K562 (cell line): ENCODE data around the gene FGG. TPM values are rescaled to one million over a fixed set of nuclear protein-coding genes. Genes with fewer than 3 reads are reported as not detected.

Experiments
- ATAC-seq: fragments of 200-7000 bp; cut with Tn5 transposase; 3 replicates; pipeline ENCODE4 v1.9.1; 2020; ENCODE audit warnings: moderate library complexity
- BruUV-seq: library from RNA; stranded (reverse); fragments of 400-500 nt; replicated peaks from 2 replicates; lab custom pipeline; 2021; lab: Mats Ljungman, UMichigan
- CTCF ChIA-PET: fragments of 300-600 bp; formaldehyde crosslinking; extraction: SDS; loops from one replicate; lab custom pipeline; 2021; ENCODE audit warnings: low intra/inter-chr PET ratio; lab: Yijun Ruan, JAX
- POLR2A ChIA-PET: fragments of 300-600, 350-650 bp; sonication (Branson Sonifier 250); formaldehyde crosslinking; extraction: SDS; loops from one replicate; lab custom pipeline; 2021; ENCODE audit warnings: antibody characterized with exemption, inconsistent platforms; lab: Yijun Ruan, JAX
- DNase-seq, 4 experiments: peaks; one replicate each; pipeline versions ENCODE4 v3.0.0 to v3.0.0-alpha.2; 2011 to 2018; ENCODE audit warnings: low spot score in 3 of 4, mixed read lengths in 3 of 4; ENCODE audit errors: extremely low read depth in 1 of 4
- FAIRE-seq: peaks from 2 replicates; lab custom pipeline; 2011; peaks lifted over from hg19 to GRCh38; lab: Jason Lieb, UNC
- H2AFZ ChIP-seq: 2 replicates; pipeline ENCODE4 v1.6.0; 2011; ENCODE audit warnings: low read depth, low read length, control low read depth, inconsistent platforms
- H3K27ac ChIP-seq: fragments of 200-600 bp; 3 replicates; pipeline ENCODE4 v1.8.0; 2011; ENCODE audit warnings: low read depth, mild to moderate bottlenecking, control low read depth, inconsistent platforms, low read length, moderate library complexity, mixed read lengths; ENCODE audit errors: extremely low read depth
- H3K27me3 ChIP-seq, 2 experiments: fragments of 300-600 bp in 1 of 2; 2 replicates in 1 of 2; 3 replicates in 1 of 2; pipeline versions ENCODE4 v1.6.0 to v1.8.0; 2011; ENCODE audit warnings: inconsistent platforms in 2 of 2, low read length in 2 of 2, mild to moderate bottlenecking in 1 of 2, mixed read lengths in 1 of 2, moderate library complexity in 1 of 2; ENCODE audit not compliant: control insufficient read depth in 2 of 2, insufficient read depth in 2 of 2
- H3K36me3 ChIP-seq: fragments of 300-600 bp; 3 replicates; pipeline ENCODE4 v1.8.0; 2011; ENCODE audit warnings: mild to moderate bottlenecking, low read length, inconsistent platforms; ENCODE audit not compliant: control insufficient read depth, insufficient read depth
- H3K4me1 ChIP-seq, 2 experiments: fragments of 200-600 bp in 1 of 2; replicated peaks in 1 of 2; 2 replicates in 1 of 2; 3 replicates in 1 of 2; pipeline versions ENCODE4 v1.5.1 to v1.8.0; 2011; ENCODE audit warnings: inconsistent platforms in 2 of 2, low read length in 2 of 2, mild to moderate bottlenecking in 1 of 2, mixed read lengths in 1 of 2, moderate library complexity in 1 of 2; ENCODE audit not compliant: control insufficient read depth in 2 of 2, insufficient read depth in 2 of 2
- H3K4me2 ChIP-seq: 2 replicates; pipeline ENCODE4 v1.6.1; 2011; ENCODE audit warnings: low read length, control low read depth, inconsistent platforms, mixed read lengths; ENCODE audit not compliant: insufficient read depth
- H3K4me3 ChIP-seq: fragments of 200-600 bp; sonication (generic), shearing (Covaris generic); 2 replicates; pipeline ENCODE4 v1.5.1; 2016; ENCODE audit warnings: control low read depth, inconsistent platforms
- H3K79me2 ChIP-seq: fragments of 200-600 bp; 3 replicates; pipeline ENCODE4 v1.8.0; 2011; ENCODE audit warnings: low read length, inconsistent platforms; ENCODE audit not compliant: control insufficient read depth, insufficient read depth
- H3K9ac ChIP-seq, 2 experiments: 2 replicates each; pipeline versions ENCODE4 v1.6.0 to v1.6.1; 2011; ENCODE audit warnings: low read depth in 2 of 2, low read length in 2 of 2, control low read depth in 1 of 2, inconsistent platforms in 1 of 2, mild to moderate bottlenecking in 1 of 2, mixed read lengths in 1 of 2; ENCODE audit not compliant: insufficient read depth in 1 of 2
- H3K9me1 ChIP-seq: one replicate; pipeline ENCODE4 v1.6.0; 2011; ENCODE audit warnings: inconsistent platforms, mild to moderate bottlenecking, low read length, moderate library complexity; ENCODE audit not compliant: control insufficient read depth, insufficient read depth
- H3K9me3 ChIP-seq: replicated peaks from 2 replicates; pipeline ENCODE4 v1.5.1; 2011; ENCODE audit warnings: low read depth, low read length, inconsistent platforms; ENCODE audit not compliant: control insufficient read depth, insufficient read depth
- H4K20me1 ChIP-seq: replicated peaks from 2 replicates; pipeline ENCODE4 v1.6.1; 2011; ENCODE audit warnings: low read length, inconsistent platforms, mixed read lengths; ENCODE audit not compliant: control insufficient read depth, insufficient read depth
- ASH1L ChIP-seq: fragments of 450-650 bp; IDR thresholded peaks from 2 replicates; pipeline ENCODE4 v1.6.1; 2018; ENCODE audit warnings: borderline replicate concordance, mild to moderate bottlenecking, low read depth; ENCODE audit not compliant: partially characterized antibody
- EP400 ChIP-seq: fragments of 450-650 bp; IDR thresholded peaks from 2 replicates; pipeline ENCODE4 v1.6.1; 2017; ENCODE audit warnings: antibody characterized with exemption, mild to moderate bottlenecking, moderate library complexity
- GABPA ChIP-seq: fragments of 200-800 bp; sonication (Bioruptor generic); conservative IDR thresholded peaks from 2 replicates; pipeline ENCODE4 v1.6.1; 2016; ENCODE audit warnings: low read depth, missing genetic modification characterization, missing compliant biosample characterization
- HOXB6 ChIP-seq: fragments of 250-450 bp; sonication (Bioruptor Pico); IDR thresholded peaks from 2 replicates; pipeline ENCODE4 v1.5.1; 2022; ENCODE audit warnings: mild to moderate bottlenecking, borderline replicate concordance
- MECOM ChIP-seq: fragments of 250-450 bp; sonication (Bioruptor Pico); IDR thresholded peaks from 2 replicates; pipeline ENCODE4 v1.8.0; 2022; ENCODE audit warnings: inconsistent platforms
- WGBS: fragments of 100-300 bp; shearing (Covaris generic); methylation state at CpG from one replicate; pipeline ENCODE4 v1.1.6; 2016; ENCODE audit warnings: low coverage, mixed read lengths; ENCODE audit not compliant: insufficient coverage; ENCODE audit errors: missing lambda C conversion rate; 5-methylcytosine and 5-hydroxymethylcytosine counted together
- in situ Hi-C: fragments of 300-500 bp; cut with MboI; formaldehyde crosslinking; loops from 4 replicates; pipeline ENCODE4 v1.15.0; 2018; ENCODE audit warnings: inconsistent platforms, mixed read lengths
- intact Hi-C: fragments of 100-400 bp; cut with micrococcal nuclease; formaldehyde crosslinking; loops from 2 replicates; pipeline ENCODE4 v1.14.2; 2022
- polyA plus RNA-seq, 8 experiments: library from polyadenylated mRNA; depleted of rRNA in 4 of 8; stranded (reverse) in 5 of 8; unstranded in 3 of 8; fragments of >200 nt; fragmentation: Nextera tagmentation in 2 of 8; fragmentation: Illumina TruSeq in 1 of 8; extraction: Ambion mirVana in 2 of 8; extraction: Trizol in 1 of 8; gene quantifications; 2 replicates each; pipeline versions ENCODE4 v1.2.1 to v1.2.3, GENCODE V29; 2011 to 2014; ENCODE audit warnings: inconsistent platforms in 1 of 8, missing spikeins in 1 of 8
- total RNA-seq, 7 experiments: library from RNA; depleted of rRNA in 6 of 7; stranded (reverse); fragments of >200 nt in 6 of 7; fragmentation: Illumina TruSeq in 2 of 7; extraction: Trizol in 2 of 7; gene quantifications; 2 replicates each; pipeline versions ENCODE4 v1.2.1 to v1.2.3, GENCODE V29; 2011 to 2021; ENCODE audit warnings: low replicate concordance in 1 of 7

The FGG gene
- total and polyA plus RNA-seq, 9 of the 15 experiments (the other 6 are each of a cell fraction or from before 2014, with no cell fraction given) = 0.08 to 2.2 (median 0.33) TPM; not detected in 2

GRCh38 chr4:154586296-154587033 is 26.0 kb downstream of the FGG start:
- DNase-seq (no peak), FAIRE-seq (no peak), ATAC-seq (no peak; the same call in 1 of the 3 replicates)
- WGBS = 19% methylated on average over 13 of the region's 13 CpGs
- TF ChIP-seq EP400 (no peak), MECOM (CRISPR knock-in tag) (no peak), HOXB6 (no peak), ASH1L (no peak), GABPA (tag) (0 out of 2 replicates have a peak, but pooled peaks have one; percentile 12)
- Histone ChIP-seq H3K9me1 (no peaks in the 10 kb centered on the region), H3K27ac (no peak overlapping the region), H3K79me2 (no peaks in the 10 kb centered on the region), H4K20me1 (no peaks in the 10 kb centered on the region), H3K4me2 (peak overlapping the region; percentile 10; the same call in 1 of the 2 replicates), H3K9me3 (no peaks in the 10 kb centered on the region), H3K27me3 (0 out of 5 replicates have a peak, but pooled peaks cover 0 to 2% of the 10 kb centered on the region in 2 experiments), H3K36me3 (no peaks in the 10 kb centered on the region), H3K4me1 (no peaks in the 10 kb centered on the region; a peak in 1 of 5 replicates), H3K4me3 (no peak overlapping the region), H2AFZ (peak overlapping the region; percentile 75), H3K9ac (no peak overlapping the region)
- CTCF ChIA-PET = no interaction called here
- intact Hi-C loops = no loop called here
- in situ Hi-C loops = no loop called here
- BruUV-seq = no TSS peak
- POLR2A ChIA-PET = no interaction called here
